Esophagus muscularis mucosa (tissue), 3 donors: Measurements from ENCODE around the gene CFAP73.

Experiments used
- POLR2AphosphoS5 ChIP-seq, 2 donors: sonication (generic); formaldehyde crosslinking; IDR thresholded peaks; one replicate each; pipeline ENCODE4 v1.6.1; 2017; ENCODE audit warnings: antibody characterized with exemption in 2 of 2
- TF ChIP-seq, protein P1 (sequence below), 3 experiments: fragments of 200-600 bp in 2 of 3; fragments of 450-650 bp in 1 of 3; sonication (generic) in 2 of 3; IDR thresholded peaks; one replicate each; pipeline ENCODE4 v1.5.1; 2017 to 2019; ENCODE audit warnings: antibody characterized with exemption in 3 of 3, mild to moderate bottlenecking in 2 of 3, moderate library complexity in 1 of 3

GRCh38 chr12:113159937-113160336, 10.4 kb downstream of the CFAP73 start:
- TF ChIP-seq, protein P1, sequence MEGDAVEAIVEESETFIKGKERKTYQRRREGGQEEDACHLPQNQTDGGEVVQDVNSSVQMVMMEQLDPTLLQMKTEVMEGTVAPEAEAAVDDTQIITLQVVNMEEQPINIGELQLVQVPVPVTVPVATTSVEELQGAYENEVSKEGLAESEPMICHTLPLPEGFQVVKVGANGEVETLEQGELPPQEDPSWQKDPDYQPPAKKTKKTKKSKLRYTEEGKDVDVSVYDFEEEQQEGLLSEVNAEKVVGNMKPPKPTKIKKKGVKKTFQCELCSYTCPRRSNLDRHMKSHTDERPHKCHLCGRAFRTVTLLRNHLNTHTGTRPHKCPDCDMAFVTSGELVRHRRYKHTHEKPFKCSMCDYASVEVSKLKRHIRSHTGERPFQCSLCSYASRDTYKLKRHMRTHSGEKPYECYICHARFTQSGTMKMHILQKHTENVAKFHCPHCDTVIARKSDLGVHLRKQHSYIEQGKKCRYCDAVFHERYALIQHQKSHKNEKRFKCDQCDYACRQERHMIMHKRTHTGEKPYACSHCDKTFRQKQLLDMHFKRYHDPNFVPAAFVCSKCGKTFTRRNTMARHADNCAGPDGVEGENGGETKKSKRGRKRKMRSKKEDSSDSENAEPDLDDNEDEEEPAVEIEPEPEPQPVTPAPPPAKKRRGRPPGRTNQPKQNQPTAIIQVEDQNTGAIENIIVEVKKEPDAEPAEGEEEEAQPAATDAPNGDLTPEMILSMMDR (IDR thresholded peaks at IDR 0.05): no peak
- no peak for TF ChIP-seq POLR2AphosphoS5 (IDR thresholded peaks at IDR 0.05)
